ENCODE data around the gene SLC25A25. TPM values are rescaled to one million over a fixed set of nuclear protein-coding genes. Genes with fewer than 3 reads are reported as not detected.

SLC25A25 gene
- total and polyA plus RNA-seq, 2 donors (not counting 3 experiments of a cell fraction or from before 2014, with no cell fraction given): 18.1 to 20.2 TPM

GRCh38 chr9:128102861-128103588 is 35.0 kb downstream of the SLC25A25 start:
- dilution Hi-C loops (cut with MboI; ENCODE audit: extremely low pct_ligation_motif_present, low sequenced_read_pairs): no loop called here
- Histone ChIP-seq H4K20me1 (replicated peaks; ENCODE audit: control insufficient read depth, extremely low read depth, insufficient read depth, low read length) (no peaks in the 10 kb centered on the region), H3K9ac (replicated peaks; ENCODE audit: extremely low read depth, insufficient read depth, low read length) (no peak overlapping the region), H3K4me1 (ENCODE audit: control insufficient read depth, extremely low read depth, insufficient read depth, low read length) (peaks cover 25% of the 10 kb centered on the region), H3K9me1 (replicated peaks; ENCODE audit: control insufficient read depth, extremely low read depth, insufficient read depth, low read length) (no peaks in the 10 kb centered on the region), H2AFZ (ENCODE audit: low read depth, low read length) (no peak overlapping the region), H3K36me3 (ENCODE audit: control insufficient read depth in 2 of 2, extremely low read depth in 1 of 2, insufficient read depth in 2 of 2, low read length in 2 of 2) (peaks cover 16 to 51% of the 10 kb centered on the region in 2 experiments), H3K27ac (ENCODE audit: insufficient read depth, low read depth, low read length) (no peak overlapping the region), H3K4me2 (ENCODE audit: insufficient read depth, low read length) (no peak overlapping the region), H3K27me3 (ENCODE audit: control insufficient read depth in 2 of 2, insufficient read depth in 2 of 2, low read length in 2 of 2) (no peaks in the 10 kb centered on the region), H3K9me3 (replicated peaks; ENCODE audit: control insufficient read depth, insufficient read depth, low read length) (no peaks in the 10 kb centered on the region), H3K4me3 (replicated peaks in 1 of 3; ENCODE audit: insufficient read depth in 1 of 3, low read depth in 1 of 3, low read length in 3 of 3) (no peak overlapping the region), H3K79me2 (ENCODE audit: control insufficient read depth, insufficient read depth, low read length) (peaks cover 21% of the 10 kb centered on the region)
- ChIA-PET POLR2A (no interaction called here), CTCF (interaction anchor here (0.7 kb wide), 1 partner anchor 15 kb away, joined by 3 read pairs; no protein-coding TSS in a partner anchor)
- DNase-seq (ENCODE audit: low read depth, low spot score): no peak
- intact Hi-C loops (cut with micrococcal nuclease): no loop called here
- TF ChIP-seq JUN (IDR thresholded peaks at IDR 0.05; ENCODE audit: borderline replicate concordance, insufficient read depth, insufficient read length, low read depth) (no peak), MAX (IDR thresholded peaks at IDR 0.05; ENCODE audit: insufficient read depth, insufficient read length) (no peak), POLR2A (IDR thresholded peaks at IDR 0.05; ENCODE audit: low read depth, low read length) (no peak)
- no peak for FAIRE-seq
- BruUV-seq (replicated peaks): no TSS peak

- no peak overlapping the region for H3K27ac ChIP-seq (ENCODE audit: insufficient read depth, low read depth, low read length)
- no TSS peak for BruUV-seq (replicated peaks)
- CTCF ChIA-PET: interaction anchor here (0.7 to 1.9 kb wide), 5 partner anchors 9 to 161 kb away, joined by 3 to 5 read pairs (median 3); no protein-coding TSS in a partner anchor
- H3K79me2 ChIP-seq (ENCODE audit: control insufficient read depth, insufficient read depth, low read length): peaks cover 21% of the 10 kb centered on the region
- H3K4me2 ChIP-seq (ENCODE audit: insufficient read depth, low read length): no peak overlapping the region
- no peaks in the 10 kb centered on the region for H3K27me3 ChIP-seq (ENCODE audit: control insufficient read depth in 2 of 2, insufficient read depth in 2 of 2, low read length in 2 of 2)
- no peak overlapping the region for H3K4me3 ChIP-seq (replicated peaks in 1 of 3; ENCODE audit: insufficient read depth in 1 of 3, low read depth in 1 of 3, low read length in 3 of 3)
- peaks cover 25% of the 10 kb centered on the region for H3K4me1 ChIP-seq (ENCODE audit: control insufficient read depth, extremely low read depth, insufficient read depth, low read length)
- dilution Hi-C loops (cut with MboI; ENCODE audit: extremely low pct_ligation_motif_present, low sequenced_read_pairs): no loop called here
- no peaks in the 10 kb centered on the region for H3K9me1 ChIP-seq (replicated peaks; ENCODE audit: control insufficient read depth, extremely low read depth, insufficient read depth, low read length)
- H2AFZ ChIP-seq (ENCODE audit: low read depth, low read length): no peak overlapping the region
- no peak for DNase-seq (ENCODE audit: low read depth, low spot score)
- peak in 1 of 2 donors; percentile 18 for TF ChIP-seq CTCF (IDR thresholded peaks at IDR 0.05; ENCODE audit: extremely low read depth in 1 of 2, insufficient read depth in 1 of 2, low read depth in 1 of 2, low read length in 2 of 2)
- no peak for TF ChIP-seq GATA2 (IDR thresholded peaks at IDR 0.05; ENCODE audit: insufficient read depth, insufficient read length, low read depth, low read length)
- no peaks in the 10 kb centered on the region for H4K20me1 ChIP-seq (replicated peaks; ENCODE audit: control insufficient read depth, extremely low read depth, insufficient read depth, low read length)
- no peaks in the 10 kb centered on the region for H3K9me3 ChIP-seq (replicated peaks; ENCODE audit: control insufficient read depth, insufficient read depth, low read length)
- H3K9ac ChIP-seq (replicated peaks; ENCODE audit: extremely low read depth, insufficient read depth, low read length): no peak overlapping the region
- POLR2A ChIA-PET: no interaction called here
- no peak for FAIRE-seq
- H3K36me3 ChIP-seq (ENCODE audit: control insufficient read depth in 2 of 2, extremely low read depth in 1 of 2, insufficient read depth in 2 of 2, low read length in 2 of 2): peaks cover 16 to 53% of the 10 kb centered on the region in 2 experiments
- intact Hi-C loops (cut with micrococcal nuclease): no loop called here
These were observed 35.5 kb downstream of the SLC25A25 start for GRCh38 chr9:128103589-128103962.

Data from endothelial cell of umbilical vein (primary cell).